ENCODE data around the gene FRRS1. TPM values are rescaled to one million over a fixed set of nuclear protein-coding genes. Genes with fewer than 3 reads are reported as not detected.

FRRS1 gene
- total RNA-seq, 1 experiment from 2014 or later, result 12.1 TPM

DNA sequence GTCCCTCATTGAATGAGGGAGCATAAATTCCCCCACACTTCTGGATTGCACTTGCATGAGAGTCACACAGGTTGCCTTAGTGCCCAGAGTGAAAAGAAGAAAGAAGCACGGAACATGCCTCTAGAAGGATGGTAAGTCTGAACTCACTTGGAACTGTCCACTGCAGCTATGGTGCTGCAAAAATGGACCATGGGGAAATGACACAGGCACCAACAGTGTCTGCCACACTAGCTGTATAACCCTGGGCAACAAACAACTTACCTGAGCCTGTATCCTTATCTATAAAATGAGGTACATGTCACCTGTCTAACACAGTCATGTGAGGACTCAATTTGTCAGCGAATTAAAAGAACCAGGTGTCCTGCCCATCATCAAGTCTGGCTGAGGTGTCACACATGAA is 69.8 kb downstream of the FRRS1 start:
- ChIA-PET POLR2A (ENCODE audit: low non-redundant PET) (no interaction called here), CTCF (no interaction called here)
- TF ChIP-seq CTCF (conservative IDR thresholded peaks at IDR 0.05; ENCODE audit: low read depth, low read length) (no peak), EZH2 (IDR thresholded peaks at IDR 0.05; ENCODE audit: borderline replicate concordance, low read depth, low read length, poor library complexity, severe bottlenecking) (no peak)
- no peak for DNase-seq (ENCODE audit: low spot score)
- intact Hi-C loops (cut with micrococcal nuclease; ENCODE audit: unreplicated experiment), result no loop called here
- no peaks in the 10 kb centered on the region for H3K4me1 ChIP-seq (ENCODE audit: insufficient read depth, low read length, poor library complexity, severe bottlenecking)
- H3K27me3 ChIP-seq (replicated peaks; ENCODE audit: insufficient read depth, low read depth, low read length, poor library complexity), result no peaks in the 10 kb centered on the region
- BruUV-seq (replicated peaks), result no TSS peak
- H3K27ac ChIP-seq (ENCODE audit: low read depth, low read length, poor library complexity, severe bottlenecking), result no peak overlapping the region
- H3K9me3 ChIP-seq (ENCODE audit: low read depth, low read length, poor library complexity, severe bottlenecking), result no peaks in the 10 kb centered on the region
- H3K36me3 ChIP-seq (ENCODE audit: insufficient read depth, low read length, poor library complexity, severe bottlenecking), result no peaks in the 10 kb centered on the region
- H3K4me3 ChIP-seq (ENCODE audit: low read depth, low read length, poor library complexity, severe bottlenecking), result no peak overlapping the region

- POLR2A ChIA-PET (ENCODE audit: low non-redundant PET), result no interaction called here
- Histone ChIP-seq H3K4me1 (ENCODE audit: insufficient read depth, low read length, poor library complexity, severe bottlenecking) (no peaks in the 10 kb centered on the region), H3K27me3 (replicated peaks; ENCODE audit: insufficient read depth, low read depth, low read length, poor library complexity) (no peaks in the 10 kb centered on the region), H3K4me3 (ENCODE audit: low read depth, low read length, poor library complexity, severe bottlenecking) (no peak overlapping the region), H3K9me3 (ENCODE audit: low read depth, low read length, poor library complexity, severe bottlenecking) (no peaks in the 10 kb centered on the region), H3K36me3 (ENCODE audit: insufficient read depth, low read length, poor library complexity, severe bottlenecking) (no peaks in the 10 kb centered on the region), H3K27ac (ENCODE audit: low read depth, low read length, poor library complexity, severe bottlenecking) (no peak overlapping the region)
- no TSS peak for BruUV-seq (replicated peaks)
- peak; percentile 33 for DNase-seq (ENCODE audit: low spot score)
- CTCF ChIA-PET, result no interaction called here
- intact Hi-C loops (cut with micrococcal nuclease; ENCODE audit: unreplicated experiment), result no loop called here
- no peak for TF ChIP-seq EZH2 (IDR thresholded peaks at IDR 0.05; ENCODE audit: borderline replicate concordance, low read depth, low read length, poor library complexity, severe bottlenecking)
- no peak for TF ChIP-seq CTCF (conservative IDR thresholded peaks at IDR 0.05; ENCODE audit: low read depth, low read length)
Observed at GRCh38 chr1:99691175-99691574, 75.3 kb downstream of the FRRS1 start.

DNA sequence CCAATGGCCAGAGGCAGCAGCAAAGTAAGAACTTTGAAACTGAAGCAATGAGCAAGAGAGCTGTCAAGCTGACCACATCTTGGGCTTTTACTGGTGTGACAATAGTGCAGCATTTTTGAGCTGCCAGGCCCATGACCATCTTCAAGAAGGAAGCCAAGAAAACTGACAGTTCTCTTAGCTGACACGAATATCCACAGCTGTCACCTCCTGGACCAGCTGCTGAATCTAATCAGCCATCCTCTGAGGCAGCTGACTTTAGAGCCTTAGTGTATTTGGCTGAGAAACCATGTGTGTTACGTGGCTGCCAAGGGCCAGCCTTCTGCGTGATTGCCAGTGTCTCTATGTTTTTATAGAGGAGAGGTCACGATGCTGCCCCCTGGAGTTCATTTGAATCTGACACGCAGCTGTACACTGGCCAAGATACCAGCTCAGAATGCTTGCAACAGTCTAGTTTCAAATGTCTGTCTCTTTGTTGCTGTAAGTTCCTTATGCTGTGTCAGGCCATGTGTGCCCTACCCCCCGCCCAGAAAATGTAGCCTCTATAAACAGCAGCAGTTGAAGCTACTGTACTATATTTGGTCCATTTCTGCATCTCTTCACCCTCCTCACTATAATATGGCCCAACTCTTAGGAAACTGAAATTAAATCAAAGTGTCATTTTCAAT is 80.8 kb downstream of the FRRS1 start:
- peak; percentile 71 for DNase-seq (ENCODE audit: low spot score)
- CTCF ChIA-PET, result interaction anchor here (0.5 to 1.1 kb wide), 3 partner anchors 33 to 1432 kb away, joined by 3 to 6 read pairs (median 4); no protein-coding TSS in a partner anchor

More for the DNA sequence above, 80.8 kb downstream of the FRRS1 start:
- BruUV-seq (replicated peaks), result no TSS peak
- no peak overlapping the region for H3K4me3 ChIP-seq (ENCODE audit: low read depth, low read length, poor library complexity, severe bottlenecking)
- no peaks in the 10 kb centered on the region for H3K27me3 ChIP-seq (replicated peaks; ENCODE audit: insufficient read depth, low read depth, low read length, poor library complexity)
- no peak overlapping the region for H3K27ac ChIP-seq (ENCODE audit: low read depth, low read length, poor library complexity, severe bottlenecking)
- no peaks in the 10 kb centered on the region for H3K36me3 ChIP-seq (ENCODE audit: insufficient read depth, low read length, poor library complexity, severe bottlenecking)
- no peak for TF ChIP-seq EZH2 (IDR thresholded peaks at IDR 0.05; ENCODE audit: borderline replicate concordance, low read depth, low read length, poor library complexity, severe bottlenecking)
- TF ChIP-seq CTCF (conservative IDR thresholded peaks at IDR 0.05; ENCODE audit: low read depth, low read length), result peak; percentile 67
- no peaks in the 10 kb centered on the region for H3K9me3 ChIP-seq (ENCODE audit: low read depth, low read length, poor library complexity, severe bottlenecking)
- H3K4me1 ChIP-seq (ENCODE audit: insufficient read depth, low read length, poor library complexity, severe bottlenecking), result no peaks in the 10 kb centered on the region
- intact Hi-C loops (cut with micrococcal nuclease; ENCODE audit: unreplicated experiment), result no loop called here
- POLR2A ChIA-PET (ENCODE audit: low non-redundant PET), result no interaction called here

Data from A673 (cell line).